Type B pancreatic cell (in vitro differentiated cells): ENCODE results near the gene CFAP69. TPM values are rescaled to one million over a fixed set of nuclear protein-coding genes. Genes with fewer than 3 reads are reported as not detected.

Experiments used
- DNase-seq: peaks from one replicate; pipeline ENCODE4 v3.0.0; 2021; ENCODE audit warnings: mixed read lengths; ENCODE audit not compliant: unreplicated experiment; ENCODE audit errors: extremely low spot score
- H3K27ac Mint-ChIP-seq: 2 replicates; pipeline ENCODE4 v1.8.0; 2021; ENCODE audit warnings: mild to moderate bottlenecking, mixed read lengths
- H3K27me3 Mint-ChIP-seq: 2 replicates; pipeline ENCODE4 v1.8.0; 2021; ENCODE audit warnings: mixed read lengths
- H3K36me3 Mint-ChIP-seq: 2 replicates; pipeline ENCODE4 v1.8.0; 2021; ENCODE audit warnings: mixed read lengths
- H3K4me1 Mint-ChIP-seq: one replicate; pipeline ENCODE4 v1.8.0; 2021; ENCODE audit warnings: mixed read lengths; ENCODE audit not compliant: unreplicated experiment
- H3K4me3 Mint-ChIP-seq: 2 replicates; pipeline ENCODE4 v1.8.0; 2021; ENCODE audit warnings: mild to moderate bottlenecking, mixed read lengths
- H3K9me3 Mint-ChIP-seq: 2 replicates; pipeline ENCODE4 v1.8.0; 2021; ENCODE audit warnings: mixed read lengths
- total RNA-seq: library from RNA; stranded (reverse); gene quantifications from 2 replicates; pipeline ENCODE4 v1.2.1, GENCODE V29; 2021; ENCODE audit warnings: low replicate concordance
- TF ChIP-seq, protein P1 (sequence below): fragments of 200-600 bp; sonication (generic); conservative IDR thresholded peaks from 2 replicates; pipeline ENCODE4 v1.5.0; 2021; ENCODE audit warnings: antibody characterized with exemption, mild to moderate bottlenecking

CFAP69 gene
- total RNA-seq, 1 donor from 2014 or later: 6.2 TPM

DNA sequence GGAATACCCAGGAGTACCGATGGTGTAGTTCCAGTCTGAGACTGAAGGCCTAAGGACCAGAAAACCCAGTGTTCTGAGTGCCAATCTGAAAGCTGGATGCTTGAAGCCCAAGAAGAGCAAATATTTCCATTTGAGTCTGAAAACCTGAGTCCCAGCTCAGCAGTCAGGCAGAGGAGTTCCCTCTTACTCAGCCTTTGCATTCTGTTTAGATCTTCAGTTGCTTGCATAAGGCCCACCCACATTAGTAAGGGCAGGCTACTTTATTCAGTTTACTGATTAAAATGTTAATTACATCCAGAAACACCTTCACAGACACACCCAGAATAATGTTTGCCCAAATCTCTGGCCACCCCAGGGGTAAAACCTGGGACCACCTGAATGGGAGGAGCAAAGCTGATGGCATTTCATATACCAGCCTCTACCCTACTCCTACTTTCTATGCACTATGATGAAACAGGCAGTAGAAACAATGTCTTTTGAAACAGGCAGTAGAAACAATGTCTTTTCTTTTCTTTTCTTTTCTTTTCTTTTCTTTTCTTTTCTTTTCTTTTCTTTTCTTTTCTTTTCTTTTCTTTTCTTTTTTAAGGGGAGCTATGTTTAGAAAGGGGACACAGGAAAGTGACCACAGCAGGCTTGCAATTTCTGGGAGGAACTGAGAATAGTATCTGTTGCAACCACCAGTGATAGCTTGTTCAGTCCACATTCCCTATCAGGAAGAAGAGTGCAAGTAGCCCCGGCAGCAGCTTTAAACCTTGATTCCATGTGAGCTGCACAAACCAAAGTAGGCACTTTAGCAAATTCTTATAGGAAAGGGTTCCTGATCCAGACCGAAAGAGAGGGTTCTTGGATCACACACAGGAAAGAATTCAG lies 45.5 kb downstream of the CFAP69 start:
- H3K27me3 Mint-ChIP-seq: no peaks in the 10 kb centered on the region
- H3K9me3 Mint-ChIP-seq: no peaks in the 10 kb centered on the region
- peaks cover 15% of the 10 kb centered on the region for H3K36me3 Mint-ChIP-seq
- TF ChIP-seq, protein P1, sequence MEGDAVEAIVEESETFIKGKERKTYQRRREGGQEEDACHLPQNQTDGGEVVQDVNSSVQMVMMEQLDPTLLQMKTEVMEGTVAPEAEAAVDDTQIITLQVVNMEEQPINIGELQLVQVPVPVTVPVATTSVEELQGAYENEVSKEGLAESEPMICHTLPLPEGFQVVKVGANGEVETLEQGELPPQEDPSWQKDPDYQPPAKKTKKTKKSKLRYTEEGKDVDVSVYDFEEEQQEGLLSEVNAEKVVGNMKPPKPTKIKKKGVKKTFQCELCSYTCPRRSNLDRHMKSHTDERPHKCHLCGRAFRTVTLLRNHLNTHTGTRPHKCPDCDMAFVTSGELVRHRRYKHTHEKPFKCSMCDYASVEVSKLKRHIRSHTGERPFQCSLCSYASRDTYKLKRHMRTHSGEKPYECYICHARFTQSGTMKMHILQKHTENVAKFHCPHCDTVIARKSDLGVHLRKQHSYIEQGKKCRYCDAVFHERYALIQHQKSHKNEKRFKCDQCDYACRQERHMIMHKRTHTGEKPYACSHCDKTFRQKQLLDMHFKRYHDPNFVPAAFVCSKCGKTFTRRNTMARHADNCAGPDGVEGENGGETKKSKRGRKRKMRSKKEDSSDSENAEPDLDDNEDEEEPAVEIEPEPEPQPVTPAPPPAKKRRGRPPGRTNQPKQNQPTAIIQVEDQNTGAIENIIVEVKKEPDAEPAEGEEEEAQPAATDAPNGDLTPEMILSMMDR: no peak
- no peak overlapping the region for H3K27ac Mint-ChIP-seq
- no peak overlapping the region for H3K4me3 Mint-ChIP-seq
- H3K4me1 Mint-ChIP-seq: no peaks in the 10 kb centered on the region
- no peak for DNase-seq

DNA sequence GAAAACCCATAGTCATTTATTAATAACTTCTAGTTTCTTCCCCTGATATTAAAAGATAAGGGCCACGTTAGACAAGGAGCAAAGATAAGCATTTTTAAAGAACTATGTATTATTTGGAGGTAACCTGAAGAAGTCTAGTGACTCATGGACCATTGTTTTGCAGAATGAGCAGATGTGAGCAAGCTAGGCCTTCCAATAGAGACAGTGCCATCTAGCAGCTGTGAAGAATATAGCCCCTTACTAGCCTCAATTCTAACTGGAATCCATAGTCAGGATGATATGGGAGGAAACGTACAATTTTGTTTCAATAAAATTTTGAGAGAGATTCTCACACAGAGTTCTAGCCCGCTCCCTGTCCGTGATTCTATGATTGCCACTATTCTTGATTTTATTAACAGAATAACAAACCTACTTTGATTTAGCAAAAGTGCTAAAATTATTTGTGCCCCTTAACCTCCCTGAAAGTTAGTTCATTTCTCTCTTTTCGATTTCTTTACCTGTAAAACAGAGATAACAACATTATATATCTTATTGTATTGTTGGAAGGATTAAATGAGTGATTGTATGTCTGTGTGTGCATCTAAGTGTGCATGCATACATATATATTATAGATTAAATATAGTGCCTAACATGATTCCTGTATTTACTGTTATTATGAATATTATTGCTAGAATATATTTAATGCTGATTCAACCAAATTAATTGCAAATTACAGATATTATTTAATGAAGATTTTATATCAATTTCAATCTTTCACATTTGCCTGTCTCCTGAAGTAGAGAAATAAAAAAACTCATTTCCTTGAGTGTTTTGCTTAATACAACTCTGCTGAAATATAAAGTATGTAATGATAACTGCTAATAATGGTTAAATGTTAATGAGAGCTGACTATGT lies 53.4 kb downstream of the CFAP69 start:
- Mint-ChIP-seq H3K27ac (no peak overlapping the region), H3K4me1 (peaks cover 4% of the 10 kb centered on the region), H3K27me3 (no peaks in the 10 kb centered on the region), H3K9me3 (no peaks in the 10 kb centered on the region), H3K4me3 (no peak overlapping the region), H3K36me3 (peaks cover 6% of the 10 kb centered on the region)
- TF ChIP-seq, protein P1: peak; percentile 65
- DNase-seq: no peak

DNA sequence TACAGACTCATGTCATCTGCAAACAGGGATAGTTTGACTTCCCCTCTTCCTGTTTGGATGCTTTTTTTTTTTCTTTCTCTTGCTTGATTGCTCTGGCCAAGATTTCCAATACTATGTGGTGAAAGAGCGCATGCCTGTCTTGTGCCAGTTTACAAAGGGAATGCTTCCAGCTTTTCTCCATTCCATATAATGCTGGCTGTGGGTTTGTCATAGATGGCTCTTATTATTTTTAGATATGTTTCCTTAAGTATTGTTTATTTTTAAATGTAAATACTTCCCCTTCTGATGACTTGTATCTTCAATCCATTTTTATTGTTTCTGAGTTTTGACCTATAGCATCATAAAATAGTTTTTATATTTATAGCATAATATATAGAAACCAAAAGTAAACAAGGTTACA lies 58.3 kb downstream of the CFAP69 start:
- TF ChIP-seq, protein P1: no peak
- Mint-ChIP-seq H3K9me3 (no peaks in the 10 kb centered on the region), H3K4me3 (no peak overlapping the region), H3K27me3 (no peaks in the 10 kb centered on the region), H3K27ac (no peak overlapping the region), H3K4me1 (no peaks in the 10 kb centered on the region), H3K36me3 (peaks cover 3% of the 10 kb centered on the region)
- DNase-seq: no peak

DNA sequence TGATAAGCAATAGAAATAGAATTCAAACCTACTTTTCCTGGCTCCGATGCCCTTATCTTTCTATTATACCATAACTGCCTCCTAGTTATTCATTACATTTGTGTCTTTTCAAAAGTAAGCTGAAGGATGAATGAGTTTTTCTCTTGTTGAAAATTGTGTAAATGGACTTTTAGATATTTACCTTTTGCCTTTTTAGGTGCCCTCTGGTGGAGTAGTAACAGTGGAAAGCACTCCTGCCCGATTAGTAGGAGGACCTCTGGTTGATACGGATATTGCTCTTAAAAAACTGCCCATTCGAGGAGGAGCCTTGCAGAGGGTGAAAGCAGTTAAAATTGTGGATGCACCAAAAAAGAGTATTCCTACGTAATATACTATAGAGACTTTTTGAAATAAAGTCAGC lies 64.9 kb downstream of the CFAP69 start:
- H3K36me3 Mint-ChIP-seq: no peaks in the 10 kb centered on the region

DNA sequence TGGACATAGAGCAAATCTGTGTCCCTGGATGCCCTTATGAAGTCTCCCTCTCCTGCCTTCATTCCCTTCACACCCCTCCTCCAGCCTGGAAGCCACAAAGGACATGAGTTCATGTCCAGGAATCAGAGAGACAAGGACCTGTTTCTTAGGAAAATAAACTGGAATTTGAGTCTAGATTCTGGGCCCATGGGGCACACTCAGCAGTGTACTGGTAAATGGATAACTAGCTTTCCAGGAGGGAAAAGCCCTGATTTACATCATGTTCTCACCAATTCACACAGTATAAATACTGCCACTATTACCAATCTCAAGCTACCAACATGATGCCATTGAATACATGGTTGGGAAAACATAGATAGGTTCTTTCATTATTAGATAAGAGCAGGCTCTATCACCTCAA lies 66.2 kb downstream of the CFAP69 start:
- TF ChIP-seq, protein P1: no peak
- Mint-ChIP-seq H3K27ac (no peak overlapping the region), H3K36me3 (no peaks in the 10 kb centered on the region), H3K4me1 (no peaks in the 10 kb centered on the region), H3K4me3 (no peak overlapping the region), H3K9me3 (no peaks in the 10 kb centered on the region), H3K27me3 (peaks cover 4% of the 10 kb centered on the region)
- no peak for DNase-seq

More for the DNA sequence above, 64.9 kb downstream of the CFAP69 start:
- no peaks in the 10 kb centered on the region for H3K9me3 Mint-ChIP-seq
- no peaks in the 10 kb centered on the region for H3K27me3 Mint-ChIP-seq
- TF ChIP-seq, protein P1: no peak
- no peak for DNase-seq
- no peak overlapping the region for H3K27ac Mint-ChIP-seq
- H3K4me1 Mint-ChIP-seq: no peaks in the 10 kb centered on the region
- H3K4me3 Mint-ChIP-seq: no peak overlapping the region
